Measurements from ENCODE around the gene TCP11L2. TPM values are rescaled to one million over a fixed set of nuclear protein-coding genes. Genes with fewer than 3 reads are reported as not detected.

TCP11L2 gene
- total and polyA plus RNA-seq, 8 donors: 21.3 to 49.5 (median 28.3) TPM

- Histone ChIP-seq H3K36me3 (no peaks in the 10 kb centered on the region), H3K9me3 (no peaks in the 10 kb centered on the region), H3K4me3 (no peak overlapping the region), H3K27me3 (no peaks in the 10 kb centered on the region), H3K4me1 (peaks cover 3 to 26% of the 10 kb centered on the region in 2 donors), H3K27ac (no peak overlapping the region)
- TF ChIP-seq, protein P1, sequence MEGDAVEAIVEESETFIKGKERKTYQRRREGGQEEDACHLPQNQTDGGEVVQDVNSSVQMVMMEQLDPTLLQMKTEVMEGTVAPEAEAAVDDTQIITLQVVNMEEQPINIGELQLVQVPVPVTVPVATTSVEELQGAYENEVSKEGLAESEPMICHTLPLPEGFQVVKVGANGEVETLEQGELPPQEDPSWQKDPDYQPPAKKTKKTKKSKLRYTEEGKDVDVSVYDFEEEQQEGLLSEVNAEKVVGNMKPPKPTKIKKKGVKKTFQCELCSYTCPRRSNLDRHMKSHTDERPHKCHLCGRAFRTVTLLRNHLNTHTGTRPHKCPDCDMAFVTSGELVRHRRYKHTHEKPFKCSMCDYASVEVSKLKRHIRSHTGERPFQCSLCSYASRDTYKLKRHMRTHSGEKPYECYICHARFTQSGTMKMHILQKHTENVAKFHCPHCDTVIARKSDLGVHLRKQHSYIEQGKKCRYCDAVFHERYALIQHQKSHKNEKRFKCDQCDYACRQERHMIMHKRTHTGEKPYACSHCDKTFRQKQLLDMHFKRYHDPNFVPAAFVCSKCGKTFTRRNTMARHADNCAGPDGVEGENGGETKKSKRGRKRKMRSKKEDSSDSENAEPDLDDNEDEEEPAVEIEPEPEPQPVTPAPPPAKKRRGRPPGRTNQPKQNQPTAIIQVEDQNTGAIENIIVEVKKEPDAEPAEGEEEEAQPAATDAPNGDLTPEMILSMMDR (IDR thresholded peaks at IDR 0.05): no peak
- no peak for DNase-seq
- intact Hi-C loops (cut with DNase I): no loop called here
- no peak for ATAC-seq
Measured at GRCh38 chr12:106288101-106288493, 14.4 kb upstream of the TCP11L2 start.

DNA sequence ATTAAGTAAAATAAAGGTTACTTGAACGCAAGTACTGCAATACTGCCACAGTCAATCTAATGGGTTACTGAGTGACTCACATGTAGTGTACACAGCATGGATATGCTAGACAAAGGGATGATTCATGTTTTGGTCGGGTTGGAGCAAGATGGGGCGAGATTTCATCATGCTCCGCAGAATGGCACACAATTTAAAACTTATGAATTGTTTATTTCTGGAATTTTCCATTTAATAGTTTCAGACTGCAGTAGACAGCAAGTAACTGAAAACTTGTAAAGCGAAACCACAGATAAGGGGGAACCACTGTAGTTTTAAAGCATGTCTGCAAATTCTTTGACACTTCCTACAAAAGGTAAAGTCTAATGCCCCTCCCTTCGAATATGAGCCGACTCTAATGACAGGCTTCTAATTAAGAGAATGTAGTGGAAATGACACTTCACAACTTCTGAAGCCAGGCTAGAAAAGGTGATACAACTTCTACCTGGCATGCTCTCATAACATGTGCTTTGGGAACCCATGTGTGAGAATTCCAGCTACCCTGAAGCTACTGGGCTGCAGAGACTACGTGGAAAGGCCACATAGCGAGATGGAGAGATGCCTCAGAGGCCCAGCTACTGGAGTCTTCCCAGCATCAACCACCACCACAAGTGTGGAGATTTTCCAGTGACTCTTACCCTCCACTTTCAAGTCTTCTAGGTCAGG lies 13.9 kb upstream of the TCP11L2 start:
- Histone ChIP-seq H3K4me1 (peaks cover 3 to 26% of the 10 kb centered on the region in 2 donors), H3K27me3 (no peaks in the 10 kb centered on the region), H3K36me3 (no peaks in the 10 kb centered on the region), H3K4me3 (no peak overlapping the region), H3K27ac (peak overlapping the region in 1 of 2 donors; percentile 57), H3K9me3 (no peaks in the 10 kb centered on the region)
- peak; percentile 78 for ATAC-seq
- TF ChIP-seq, protein P1 (IDR thresholded peaks at IDR 0.05): no peak
- intact Hi-C loops (cut with DNase I): no loop called here
- DNase-seq: no peak

- no peaks in the 10 kb centered on the region for H3K9me3 ChIP-seq
- H3K4me3 ChIP-seq: no peak overlapping the region
- H3K27ac ChIP-seq: peak overlapping the region in 1 of 2 donors; percentile 57
- TF ChIP-seq, protein P1 (IDR thresholded peaks at IDR 0.05): no peak
- ATAC-seq (no peak), DNase-seq (no peak)
- no peaks in the 10 kb centered on the region for H3K27me3 ChIP-seq
- peaks cover 3 to 26% of the 10 kb centered on the region in 2 donors for H3K4me1 ChIP-seq
- intact Hi-C loops (cut with DNase I): no loop called here
- H3K36me3 ChIP-seq: no peaks in the 10 kb centered on the region
Measured at GRCh38 chr12:106289196-106289681, 13.3 kb upstream of the TCP11L2 start.

DNA sequence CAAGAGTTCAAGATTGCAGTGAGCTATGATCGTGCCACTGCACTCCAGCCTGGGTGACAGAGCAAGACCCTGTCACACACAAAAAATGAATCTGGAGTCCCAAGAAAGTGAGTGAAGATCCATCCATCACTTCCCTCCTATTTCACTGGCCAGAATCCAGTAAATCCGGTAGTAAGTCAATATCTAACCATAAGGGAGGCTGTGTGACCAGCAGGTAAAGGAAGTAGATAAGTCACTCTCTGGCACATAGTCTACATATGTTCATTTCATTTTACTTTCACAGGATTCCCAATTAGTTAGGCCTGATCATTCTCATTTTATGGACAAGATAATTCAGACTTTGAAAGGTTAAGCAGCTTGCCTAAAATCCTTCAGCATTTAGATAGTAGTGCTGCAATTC lies 11.9 kb upstream of the TCP11L2 start:
- intact Hi-C loops (cut with DNase I): no loop called here
- Histone ChIP-seq H3K4me3 (no peak overlapping the region), H3K4me1 (peaks cover 3 to 17% of the 10 kb centered on the region in 2 donors), H3K27me3 (no peaks in the 10 kb centered on the region), H3K9me3 (no peaks in the 10 kb centered on the region), H3K27ac (no peak overlapping the region), H3K36me3 (no peaks in the 10 kb centered on the region)
- DNase-seq (no peak), ATAC-seq (no peak)
- TF ChIP-seq, protein P1 (IDR thresholded peaks at IDR 0.05): no peak

- H3K27me3 ChIP-seq: no peaks in the 10 kb centered on the region
- H3K4me1 ChIP-seq: peaks cover 3 to 17% of the 10 kb centered on the region in 2 donors
- no peaks in the 10 kb centered on the region for H3K36me3 ChIP-seq
- intact Hi-C loops (cut with DNase I): no loop called here
- H3K4me3 ChIP-seq: no peak overlapping the region
- TF ChIP-seq, protein P1 (IDR thresholded peaks at IDR 0.05): no peak
- no peaks in the 10 kb centered on the region for H3K9me3 ChIP-seq
- peak; percentile 76 for ATAC-seq
- no peak for DNase-seq
- peak overlapping the region; percentile 14 to 31 for H3K27ac ChIP-seq
Measured at GRCh38 chr12:106291342-106291741, 11.2 kb upstream of the TCP11L2 start.

Measured in left lung (tissue), 10 donors.